Measurements from ENCODE around the gene CCNA2.

CCNA2 gene

DNA sequence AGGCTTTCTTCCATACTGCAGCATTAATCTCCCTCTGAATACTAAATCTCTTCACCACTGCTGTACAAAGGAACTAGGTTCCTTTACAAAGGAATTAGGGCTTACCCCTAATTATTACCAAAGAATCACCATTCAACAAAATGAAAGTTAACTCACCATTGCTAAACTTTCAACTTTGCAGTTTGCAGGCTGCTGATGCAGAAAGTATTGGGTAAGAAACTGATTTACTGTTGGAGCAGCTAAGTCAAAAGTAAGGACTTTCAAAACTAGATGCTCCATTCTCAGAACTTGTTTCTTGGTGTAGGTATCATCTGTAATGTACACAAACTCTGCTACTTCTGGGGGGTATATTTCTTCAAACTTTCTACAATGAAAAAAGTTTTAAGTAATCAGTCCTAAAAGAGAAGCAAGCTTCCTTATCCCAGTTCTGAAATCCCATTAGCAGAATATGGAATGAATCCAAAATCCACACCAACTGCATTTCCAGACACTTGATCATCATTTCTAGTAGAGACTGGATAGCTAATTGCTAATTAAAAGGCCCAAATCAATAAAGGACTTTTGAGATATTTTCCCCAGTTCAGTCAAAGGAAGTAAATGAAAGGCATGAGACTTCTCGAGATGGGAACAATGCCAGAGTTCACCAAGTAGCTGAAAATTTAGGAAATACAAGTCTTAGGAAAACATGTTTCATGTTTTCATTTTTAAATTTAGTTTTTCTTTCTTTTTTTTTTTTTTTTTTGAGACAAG is 4.3 kb downstream of the CCNA2 start:
- Mint-ChIP-seq H3K4me1 (peaks cover 16% of the 10 kb centered on the region), H3K27me3 (no peaks in the 10 kb centered on the region), H3K36me3 (peaks cover 3% of the 10 kb centered on the region), H3K9me3 (no peaks in the 10 kb centered on the region), H3K4me3 (no peak overlapping the region), H3K27ac (peak overlapping the region; percentile 13)

DNA sequence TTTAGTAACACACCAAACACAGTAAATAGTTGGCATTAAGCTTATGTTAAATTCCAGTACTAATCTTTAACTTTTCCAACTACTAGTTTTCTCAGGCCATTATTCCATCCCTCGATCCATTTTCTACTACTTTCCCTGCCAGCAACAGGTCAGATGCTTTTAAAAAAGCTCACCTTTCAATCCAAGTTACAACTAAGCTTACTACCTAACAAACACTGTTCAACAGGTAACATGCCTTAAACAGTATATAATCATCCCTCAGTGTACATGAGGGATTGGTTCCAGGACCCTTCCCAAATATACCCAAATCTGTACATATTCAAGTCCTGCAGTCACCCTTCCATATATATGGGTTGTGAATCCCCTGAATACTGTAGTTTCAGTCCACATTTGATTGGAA is 5.5 kb downstream of the CCNA2 start:
- Mint-ChIP-seq H3K4me3 (no peak overlapping the region), H3K4me1 (peaks cover 9% of the 10 kb centered on the region), H3K27ac (peak overlapping the region; percentile 1), H3K27me3 (no peaks in the 10 kb centered on the region), H3K36me3 (peaks cover 3% of the 10 kb centered on the region), H3K9me3 (no peaks in the 10 kb centered on the region)

DNA sequence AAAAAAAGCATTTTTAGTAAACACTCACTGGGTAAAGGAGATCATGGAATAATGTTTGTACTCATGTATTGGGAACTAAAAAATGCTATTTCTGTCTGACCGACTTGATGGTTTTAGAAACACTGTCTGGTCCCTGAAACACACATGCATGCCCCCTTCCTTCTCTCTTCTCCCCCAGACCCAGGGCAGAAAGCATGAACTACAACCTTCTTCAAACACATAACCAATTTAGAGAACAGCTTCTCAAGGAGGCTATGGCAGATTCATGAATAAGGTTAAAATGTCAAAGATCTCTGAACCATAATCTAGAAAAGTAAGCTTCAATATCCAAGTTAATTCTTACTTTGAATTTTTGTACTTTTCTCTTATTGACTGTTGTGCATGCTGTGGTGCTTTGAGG is 6.0 kb downstream of the CCNA2 start:
- no peaks in the 10 kb centered on the region for H3K9me3 Mint-ChIP-seq
- peaks cover 7% of the 10 kb centered on the region for H3K4me1 Mint-ChIP-seq
- no peak overlapping the region for H3K4me3 Mint-ChIP-seq
- H3K27me3 Mint-ChIP-seq, result no peaks in the 10 kb centered on the region
- H3K27ac Mint-ChIP-seq, result no peak overlapping the region
- H3K36me3 Mint-ChIP-seq, result peaks cover 3% of the 10 kb centered on the region

DNA sequence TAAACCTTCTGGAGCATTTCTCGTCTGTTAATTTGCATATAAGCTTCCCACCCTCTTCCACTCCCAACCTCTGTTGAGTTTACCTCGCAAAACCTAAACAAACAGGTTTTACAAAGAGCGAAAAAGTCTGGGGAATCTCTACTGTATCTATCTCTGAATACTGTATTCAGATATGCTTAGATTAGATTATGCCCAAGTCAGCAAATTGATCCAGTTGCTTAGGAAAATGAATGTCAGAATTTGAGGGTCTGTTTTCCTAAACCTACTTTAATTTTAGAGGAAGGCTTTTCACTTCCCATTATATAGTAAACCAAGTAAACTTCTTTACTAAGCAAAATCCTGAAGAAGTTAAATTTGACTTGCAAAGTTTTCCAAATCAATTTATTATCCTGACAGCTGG is 6.7 kb downstream of the CCNA2 start:
- no peaks in the 10 kb centered on the region for H3K9me3 Mint-ChIP-seq
- no peak overlapping the region for H3K27ac Mint-ChIP-seq
- no peaks in the 10 kb centered on the region for H3K27me3 Mint-ChIP-seq
- H3K4me3 Mint-ChIP-seq, result no peak overlapping the region
- H3K4me1 Mint-ChIP-seq, result no peaks in the 10 kb centered on the region
- peaks cover 3% of the 10 kb centered on the region for H3K36me3 Mint-ChIP-seq

DNA sequence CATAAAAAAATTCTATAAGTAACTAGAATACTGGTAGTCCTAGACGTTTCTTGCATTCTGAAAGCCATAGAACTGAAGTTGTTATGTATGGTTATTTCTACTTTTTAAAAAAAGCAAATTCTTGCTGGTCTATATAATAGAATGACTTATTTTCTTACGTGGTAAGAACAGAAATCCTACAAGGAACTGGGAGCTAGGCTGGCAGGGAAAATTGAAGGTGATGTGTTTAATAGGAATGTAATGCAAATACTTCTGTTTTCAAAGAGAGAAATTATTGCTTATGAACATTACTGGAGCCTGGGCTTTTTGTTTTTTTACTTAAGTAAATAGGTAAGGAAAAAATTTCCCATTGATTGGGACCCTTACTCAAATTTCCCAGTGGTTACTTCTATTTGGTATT is 8.9 kb downstream of the CCNA2 start:
- Mint-ChIP-seq H3K27ac (no peak overlapping the region), H3K27me3 (no peaks in the 10 kb centered on the region), H3K9me3 (no peaks in the 10 kb centered on the region), H3K4me3 (no peak overlapping the region), H3K36me3 (peaks cover 7% of the 10 kb centered on the region), H3K4me1 (no peaks in the 10 kb centered on the region)

DNA sequence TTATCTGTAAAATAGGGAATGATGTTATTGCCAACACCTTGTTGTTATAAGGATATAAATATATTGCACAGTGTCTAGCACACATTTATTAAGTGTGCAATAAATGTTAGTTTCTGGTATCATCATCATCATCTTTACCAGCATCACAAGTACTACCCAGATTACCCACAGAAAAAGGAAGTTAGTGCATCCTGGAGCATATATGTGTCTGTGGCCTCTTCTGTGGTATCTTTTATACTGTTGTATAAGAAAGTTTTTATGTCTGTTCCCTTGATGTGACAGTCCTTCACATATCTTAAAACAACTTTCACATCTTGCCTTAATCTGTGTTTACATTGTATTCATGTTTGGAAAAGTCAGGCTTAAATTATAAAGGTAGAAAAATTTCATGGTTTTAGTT is 12.6 kb downstream of the CCNA2 start:
- Mint-ChIP-seq H3K9me3 (no peaks in the 10 kb centered on the region), H3K27ac (no peak overlapping the region), H3K4me3 (no peak overlapping the region), H3K4me1 (peaks cover 6% of the 10 kb centered on the region), H3K27me3 (no peaks in the 10 kb centered on the region), H3K36me3 (peaks cover 8% of the 10 kb centered on the region)

DNA sequence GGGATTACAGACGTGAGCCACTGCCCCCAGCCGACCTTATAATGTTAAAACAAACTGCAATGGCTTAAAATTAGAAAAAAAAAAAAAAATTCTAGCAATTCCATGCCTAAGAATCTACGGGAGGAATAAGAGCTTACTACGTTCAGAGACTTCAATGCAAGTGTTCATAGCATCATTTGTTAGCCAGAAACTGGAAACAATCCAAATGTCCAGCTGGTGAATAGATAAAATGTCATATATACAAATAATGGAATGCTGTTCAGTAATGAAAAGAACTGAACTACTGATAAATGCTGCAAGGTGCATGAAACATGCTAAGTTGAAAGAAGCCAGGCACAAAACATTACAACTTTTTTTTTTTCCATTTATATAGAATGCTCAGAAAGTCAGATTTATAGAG is 17.3 kb downstream of the CCNA2 start:
- H3K36me3 Mint-ChIP-seq, result peaks cover 9% of the 10 kb centered on the region
- H3K9me3 Mint-ChIP-seq, result no peaks in the 10 kb centered on the region
- no peak overlapping the region for H3K27ac Mint-ChIP-seq
- no peak overlapping the region for H3K4me3 Mint-ChIP-seq
- H3K27me3 Mint-ChIP-seq, result no peaks in the 10 kb centered on the region
- peaks cover 31% of the 10 kb centered on the region for H3K4me1 Mint-ChIP-seq

DNA sequence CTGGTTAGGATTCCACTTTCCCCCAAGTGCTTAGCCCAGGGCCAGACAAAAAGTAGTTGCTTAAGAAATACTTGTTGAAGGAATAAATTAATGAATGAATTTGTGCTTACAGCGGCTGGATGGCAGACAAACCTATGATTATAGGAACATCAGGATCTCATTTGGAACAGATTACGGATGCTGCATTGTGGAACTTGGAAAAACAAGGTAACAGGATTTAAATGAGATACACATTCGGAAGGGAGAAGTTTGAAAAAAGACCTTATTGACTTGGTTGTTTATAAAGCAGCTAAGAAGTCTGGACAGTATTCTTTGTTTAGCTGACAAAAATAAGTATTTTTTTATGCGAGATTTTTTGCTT is 22.0 kb downstream of the CCNA2 start:
- Mint-ChIP-seq H3K36me3 (peaks cover 6% of the 10 kb centered on the region), H3K9me3 (no peaks in the 10 kb centered on the region), H3K27ac (peak overlapping the region; percentile 100), H3K4me1 (peaks cover 54% of the 10 kb centered on the region), H3K4me3 (peak overlapping the region; percentile 95), H3K27me3 (no peaks in the 10 kb centered on the region)

DNA sequence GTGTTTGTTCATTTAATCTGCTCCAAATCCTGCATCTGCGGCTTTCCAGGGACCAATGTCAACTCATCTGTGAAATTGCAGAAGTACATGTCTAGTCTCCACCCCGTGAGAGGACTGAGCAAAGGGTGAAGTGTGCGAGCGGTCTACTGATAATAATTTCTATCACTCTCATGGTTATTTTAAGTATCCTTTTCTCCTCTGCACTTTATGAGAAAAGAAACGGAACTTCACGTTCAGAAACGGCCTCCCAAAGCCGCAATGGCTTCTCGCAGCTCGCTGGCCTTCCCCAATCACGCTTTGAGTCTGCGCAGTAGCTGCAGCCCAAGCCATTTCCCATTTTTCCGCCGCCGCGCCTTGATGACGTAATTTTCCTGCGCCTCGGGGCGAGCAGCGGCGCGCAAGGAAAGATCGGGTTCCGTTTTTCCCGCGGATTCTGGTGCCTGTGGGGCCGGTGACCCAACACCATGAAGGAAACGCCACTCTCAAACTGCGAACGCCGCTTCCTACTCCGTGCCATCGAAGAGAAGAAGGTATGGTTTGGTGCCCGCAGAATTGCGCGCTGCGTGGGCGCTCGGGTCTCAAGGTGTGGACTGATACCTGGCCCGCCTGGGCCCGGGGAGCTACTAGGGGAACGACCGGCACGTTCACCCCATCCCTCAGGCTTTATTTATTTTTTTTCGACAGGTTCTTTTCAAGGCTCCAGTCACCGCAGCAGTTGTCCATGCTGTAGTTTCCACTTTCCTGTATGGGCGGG is 22.5 kb downstream of the CCNA2 start, which contains the start of gene EXOSC9:
Gene EXOSC9 (plus strand): TSS at position 363 of the 754 bp plus-strand sequence. CDS start 102 bp downstream, at position 465.
- Mint-ChIP-seq H3K4me3 (peak within 1 kb of the TSS; percentile 95), H3K4me1 (peaks cover 48% of the 10 kb centered on the region), H3K27ac (peak within 1 kb of the TSS; percentile 100), H3K36me3 (peaks cover 6% of the 10 kb centered on the region), H3K9me3 (no peaks in the 10 kb centered on the region), H3K27me3 (no peaks in the 10 kb centered on the region)

DNA sequence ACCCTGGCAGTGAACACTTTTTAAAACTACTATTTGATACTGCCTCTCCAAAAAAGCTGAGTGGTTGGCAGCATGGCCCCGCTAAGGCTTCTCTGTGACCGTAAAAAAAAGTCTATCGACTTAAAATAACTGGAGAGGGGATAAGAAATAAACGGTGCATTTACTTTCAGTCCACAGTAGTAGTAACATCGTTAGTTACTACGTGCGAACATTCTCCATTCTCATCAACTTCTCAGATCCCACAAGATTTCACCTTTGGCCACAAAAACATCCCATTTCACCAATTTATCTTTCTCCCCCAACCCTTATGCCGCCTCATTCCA is 23.1 kb downstream of the CCNA2 start:
- H3K4me1 Mint-ChIP-seq, result peaks cover 49% of the 10 kb centered on the region
- H3K4me3 Mint-ChIP-seq, result peak overlapping the region; percentile 95
- H3K27ac Mint-ChIP-seq, result peak overlapping the region; percentile 100
- no peaks in the 10 kb centered on the region for H3K9me3 Mint-ChIP-seq
- H3K27me3 Mint-ChIP-seq, result no peaks in the 10 kb centered on the region
- H3K36me3 Mint-ChIP-seq, result peaks cover 6% of the 10 kb centered on the region

DNA sequence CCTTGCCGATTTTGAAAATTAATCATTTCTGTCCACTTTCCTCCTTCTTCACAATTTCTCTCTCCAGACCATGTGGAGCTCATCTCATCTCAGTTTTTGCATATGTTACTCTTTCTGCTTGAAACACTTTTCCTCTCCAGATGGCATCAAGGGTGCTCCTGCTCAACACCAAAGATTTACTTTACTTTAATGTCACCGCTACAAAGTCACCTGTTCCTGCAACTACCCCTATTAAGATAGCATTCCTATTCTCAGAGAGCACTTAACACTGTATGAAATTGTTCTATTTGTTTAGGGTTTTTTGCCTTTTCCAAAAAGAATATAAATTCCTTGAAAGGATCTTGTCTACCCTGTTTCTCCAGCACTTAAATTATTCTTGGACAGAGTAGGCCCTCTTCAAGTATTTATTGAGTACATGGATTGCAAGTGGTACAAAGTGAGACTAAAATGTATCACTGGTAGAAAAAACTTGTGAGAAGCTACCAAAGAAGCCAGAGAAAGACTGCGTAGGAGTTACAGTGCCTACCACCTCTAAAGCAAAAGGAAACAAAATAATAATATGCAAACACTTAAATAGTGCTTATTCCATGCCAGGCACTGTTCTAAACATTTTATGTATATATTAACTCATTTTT is 23.7 kb downstream of the CCNA2 start:
- Mint-ChIP-seq H3K27ac (peak overlapping the region; percentile 100), H3K4me1 (peaks cover 48% of the 10 kb centered on the region), H3K4me3 (peak overlapping the region; percentile 95), H3K9me3 (no peaks in the 10 kb centered on the region), H3K27me3 (peaks cover 1% of the 10 kb centered on the region), H3K36me3 (peaks cover 4% of the 10 kb centered on the region)

DNA sequence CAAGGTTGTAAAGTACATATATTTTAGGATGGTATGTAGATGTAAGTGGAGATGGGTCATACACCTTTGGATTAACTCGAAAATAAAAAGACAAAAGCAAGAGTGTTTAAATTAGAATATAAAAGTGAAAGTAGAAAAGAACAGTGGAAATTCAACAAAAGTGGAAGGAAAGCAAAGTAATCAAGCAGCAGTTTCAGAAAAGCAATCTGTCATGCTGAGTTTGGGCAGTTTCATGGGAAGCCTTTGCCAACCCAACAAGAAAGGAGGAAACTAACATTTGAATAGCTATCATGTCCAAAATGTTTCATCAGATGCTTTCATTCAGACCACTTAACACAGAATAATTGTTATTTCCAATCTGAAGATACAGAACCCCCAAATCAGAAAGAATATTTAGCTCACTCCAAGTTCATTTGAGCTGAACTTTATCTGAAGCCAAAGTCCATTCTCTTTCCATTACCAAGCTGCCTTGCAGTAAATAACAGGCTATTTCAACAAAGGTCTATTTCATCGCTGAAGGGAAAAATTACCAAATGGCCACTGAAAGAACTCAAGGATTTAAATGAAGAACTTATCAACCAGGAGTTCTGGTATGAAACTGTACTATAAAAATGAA is 24.4 kb downstream of the CCNA2 start:
- Mint-ChIP-seq H3K4me3 (peak overlapping the region; percentile 95), H3K27me3 (peaks cover 1% of the 10 kb centered on the region), H3K4me1 (peaks cover 43% of the 10 kb centered on the region), H3K27ac (peak overlapping the region; percentile 100), H3K36me3 (peaks cover 4% of the 10 kb centered on the region), H3K9me3 (no peaks in the 10 kb centered on the region)

DNA sequence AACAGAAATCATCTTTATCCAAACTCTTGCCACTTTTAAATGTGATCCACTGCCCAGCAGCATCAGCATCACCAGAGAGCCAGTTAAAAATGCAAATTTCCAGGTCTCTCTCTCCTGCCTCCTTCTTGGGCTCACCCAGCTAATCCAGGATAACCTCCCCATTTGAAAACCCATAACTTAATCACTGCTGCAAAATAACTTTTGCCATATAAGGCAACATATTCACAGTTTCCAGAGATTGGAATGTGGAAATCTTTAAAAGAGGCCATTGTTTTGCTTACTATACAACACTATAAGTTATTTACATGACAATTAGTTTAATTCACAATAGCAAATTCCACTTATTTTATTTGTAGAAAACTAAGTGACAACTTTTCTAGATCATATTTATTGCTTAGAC is 27.4 kb downstream of the CCNA2 start:
- peaks cover 1% of the 10 kb centered on the region for H3K27me3 Mint-ChIP-seq
- no peaks in the 10 kb centered on the region for H3K9me3 Mint-ChIP-seq
- H3K36me3 Mint-ChIP-seq, result no peaks in the 10 kb centered on the region
- peak overlapping the region; percentile 24 for H3K27ac Mint-ChIP-seq
- no peak overlapping the region for H3K4me3 Mint-ChIP-seq
- peaks cover 28% of the 10 kb centered on the region for H3K4me1 Mint-ChIP-seq

DNA sequence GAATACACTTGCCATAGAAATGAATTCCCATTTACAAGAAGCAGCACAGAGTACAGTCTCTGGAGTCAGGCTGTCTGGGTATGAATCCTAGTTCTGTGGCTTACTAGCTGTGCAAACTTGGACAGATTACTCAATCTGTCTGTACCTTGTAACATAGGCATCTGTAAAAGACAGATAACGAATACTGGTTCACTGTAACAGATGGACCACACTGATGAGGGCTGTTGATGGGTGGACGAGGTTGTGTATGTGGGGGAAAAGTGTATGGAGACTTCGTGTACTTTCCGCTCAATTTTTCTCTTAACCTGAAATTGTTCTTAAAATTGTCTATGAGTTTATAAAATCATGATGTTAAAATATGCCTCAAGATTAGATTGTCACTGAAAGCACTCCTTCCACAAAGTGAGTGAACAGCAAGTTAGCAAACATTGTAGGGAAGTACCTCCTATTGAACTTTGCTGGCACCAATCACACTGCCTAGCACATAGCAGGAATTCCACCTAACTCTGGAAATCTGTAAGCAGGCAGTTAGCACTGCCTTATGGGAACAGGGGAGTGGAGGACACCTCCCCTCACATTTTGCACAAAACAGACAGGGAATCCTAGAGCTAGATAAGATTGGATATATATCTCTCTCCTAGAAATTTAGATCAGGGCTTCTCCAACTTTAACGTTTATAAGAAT is 29.0 kb downstream of the CCNA2 start:
- no peak overlapping the region for H3K4me3 Mint-ChIP-seq
- H3K27ac Mint-ChIP-seq, result no peak overlapping the region
- H3K9me3 Mint-ChIP-seq, result no peaks in the 10 kb centered on the region
- peaks cover 1% of the 10 kb centered on the region for H3K27me3 Mint-ChIP-seq
- H3K4me1 Mint-ChIP-seq, result peaks cover 13% of the 10 kb centered on the region
- H3K36me3 Mint-ChIP-seq, result no peaks in the 10 kb centered on the region

DNA sequence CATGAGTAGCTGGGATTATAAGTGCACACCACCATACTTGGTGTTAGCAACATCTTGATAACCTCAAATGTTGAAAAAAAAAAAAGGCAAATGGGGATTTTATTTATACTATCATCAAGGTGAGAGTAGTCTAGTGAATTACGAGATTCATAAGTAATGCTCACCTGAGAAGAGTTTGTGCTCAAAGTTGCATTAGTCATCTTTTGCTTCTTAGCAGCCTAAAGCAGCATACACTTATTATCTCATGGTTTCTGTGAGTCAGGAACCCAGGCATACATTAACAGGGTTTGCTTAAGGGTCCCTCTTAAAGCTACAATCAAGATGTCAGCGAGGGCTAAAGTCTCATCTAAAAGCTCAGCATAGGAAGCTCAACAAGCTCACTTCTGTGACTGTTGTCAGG is 30.7 kb downstream of the CCNA2 start:
- Mint-ChIP-seq H3K27me3 (peaks cover 10% of the 10 kb centered on the region), H3K27ac (no peak overlapping the region), H3K4me1 (peaks cover 4% of the 10 kb centered on the region), H3K36me3 (no peaks in the 10 kb centered on the region), H3K9me3 (no peaks in the 10 kb centered on the region), H3K4me3 (no peak overlapping the region)

All from activated naive CD4-positive, alpha-beta T cell treated with anti-CD3 and anti-CD28 coated beads, Interleukin-2, amount 50 U/mL, for 24 hours (primary cell).